SK-N-SH treated with all-trans-retinoic acid at 6 μM for 48 hours (cell line): ENCODE measurements around the gene RNU7-1.

Experiments used
- ATAC-seq: fragments of 200-7000 bp; cut with Tn5 transposase; 3 replicates; pipeline ENCODE4 v1.9.1; 2020; ENCODE audit warnings: mild to moderate bottlenecking, moderate library complexity
- BACH2 ChIP-seq: fragments of 250-450 bp; sonication (Bioruptor Pico); IDR thresholded peaks from 2 replicates; pipeline ENCODE4 v1.9.0; 2021; ENCODE audit warnings: mild to moderate bottlenecking, borderline replicate concordance
- CSDC2 ChIP-seq: fragments of 250-450 bp; sonication (Bioruptor Pico); IDR thresholded peaks from 2 replicates; pipeline ENCODE4 v1.5.0; 2020; ENCODE audit warnings: mild to moderate bottlenecking, moderate library complexity
- ESRRG ChIP-seq: fragments of 250-450 bp; sonication (Bioruptor Pico); IDR thresholded peaks from 2 replicates; pipeline ENCODE4 v1.6.1; 2021; ENCODE audit warnings: mild to moderate bottlenecking
- GLIS3 ChIP-seq: fragments of 250-450 bp; sonication (Bioruptor Pico); IDR thresholded peaks from 2 replicates; pipeline ENCODE4 v1.5.0; 2020; ENCODE audit warnings: mild to moderate bottlenecking, moderate library complexity
- ISL1 ChIP-seq: fragments of 250-450 bp; sonication (Bioruptor Pico); IDR thresholded peaks from 2 replicates; pipeline ENCODE4 v2.1.2; 2022; ENCODE audit warnings: mild to moderate bottlenecking, moderate library complexity
- OSR1 ChIP-seq: fragments of 250-450 bp; sonication (Bioruptor Pico); IDR thresholded peaks from 2 replicates; pipeline ENCODE4 v1.8.0; 2022; ENCODE audit warnings: moderate library complexity, mild to moderate bottlenecking, inconsistent platforms
- PPARA ChIP-seq: fragments of 250-450 bp; sonication (Bioruptor Pico); IDR thresholded peaks from 2 replicates; pipeline ENCODE4 v1.5.0; 2020; ENCODE audit warnings: mild to moderate bottlenecking, borderline replicate concordance
- RARB ChIP-seq: fragments of 250-450 bp; sonication (Bioruptor Pico); IDR thresholded peaks from 2 replicates; pipeline ENCODE4 v1.8.0; 2021; ENCODE audit warnings: mild to moderate bottlenecking, moderate library complexity
- SNAI2 ChIP-seq: fragments of 250-450 bp; sonication (Bioruptor Pico); IDR thresholded peaks from 2 replicates; pipeline ENCODE4 v1.5.0; 2020; ENCODE audit warnings: mild to moderate bottlenecking, moderate library complexity
- TCF4 ChIP-seq: fragments of 250-450 bp; sonication (Bioruptor Pico); IDR thresholded peaks from 2 replicates; pipeline ENCODE4 v1.8.0; 2021; ENCODE audit warnings: mild to moderate bottlenecking, moderate library complexity, borderline replicate concordance
- TOX ChIP-seq: fragments of 250-450 bp; sonication (Bioruptor Pico); IDR thresholded peaks from 2 replicates; pipeline ENCODE4 v1.8.0; 2021; ENCODE audit warnings: mild to moderate bottlenecking, moderate library complexity, borderline replicate concordance
- ZC3H10 ChIP-seq: fragments of 250-450 bp; sonication (Bioruptor Pico); IDR thresholded peaks from 2 replicates; pipeline ENCODE4 v1.5.1; 2021; ENCODE audit warnings: mild to moderate bottlenecking, moderate library complexity
- ZFP3 ChIP-seq: fragments of 250-450 bp; sonication (Bioruptor Pico); IDR thresholded peaks from 2 replicates; pipeline ENCODE4 v1.5.0; 2020; ENCODE audit warnings: mild to moderate bottlenecking, moderate library complexity
- ZFP30 ChIP-seq: fragments of 450-650 bp; formaldehyde crosslinking; IDR thresholded peaks from 2 replicates; pipeline ENCODE4 v1.5.0; 2022; ENCODE audit warnings: mild to moderate bottlenecking, moderate library complexity
- ZNF565 ChIP-seq: fragments of 450-650 bp; formaldehyde crosslinking; conservative IDR thresholded peaks from 2 replicates; pipeline ENCODE4 v1.5.0; 2020; ENCODE audit warnings: low read depth, mild to moderate bottlenecking, moderate library complexity
- ZNF70 ChIP-seq: fragments of 450-650 bp; formaldehyde crosslinking; IDR thresholded peaks from 2 replicates; pipeline ENCODE4 v1.5.0; 2020; ENCODE audit warnings: mild to moderate bottlenecking, moderate library complexity
- ZNF8 ChIP-seq: fragments of 450-650 bp; formaldehyde crosslinking; IDR thresholded peaks from 2 replicates; pipeline ENCODE4 v1.5.0; 2020; ENCODE audit warnings: mild to moderate bottlenecking, moderate library complexity
- TF ChIP-seq, protein P1 (sequence below): fragments of 250-450 bp; sonication (Bioruptor Pico); IDR thresholded peaks from 2 replicates; pipeline ENCODE4 v1.8.0; 2021; ENCODE audit warnings: low read depth, mild to moderate bottlenecking, moderate library complexity, borderline replicate concordance
- TF ChIP-seq, protein P2 (sequence below): fragments of 250-450 bp; sonication (Bioruptor Pico); IDR thresholded peaks from 2 replicates; pipeline ENCODE4 v1.5.1; 2021; ENCODE audit warnings: mild to moderate bottlenecking, moderate library complexity
- TF ChIP-seq, protein P3 (sequence below): fragments of 250-450 bp; sonication (Bioruptor Pico); IDR thresholded peaks from 2 replicates; pipeline ENCODE4 v1.5.1; 2020; ENCODE audit warnings: low read depth, mild to moderate bottlenecking, moderate library complexity
- TF ChIP-seq, protein P4 (sequence below): fragments of 250-450 bp; sonication (Bioruptor Pico); IDR thresholded peaks from 2 replicates; pipeline ENCODE4 v1.8.0; 2020; ENCODE audit warnings: mild to moderate bottlenecking, moderate library complexity, borderline replicate concordance
- TF ChIP-seq, protein P5 (sequence below): fragments of 250-450 bp; sonication (Bioruptor Pico); IDR thresholded peaks from 2 replicates; pipeline ENCODE4 v1.5.0; 2020; ENCODE audit warnings: mild to moderate bottlenecking, moderate library complexity

The RNU7-1 gene

DNA sequence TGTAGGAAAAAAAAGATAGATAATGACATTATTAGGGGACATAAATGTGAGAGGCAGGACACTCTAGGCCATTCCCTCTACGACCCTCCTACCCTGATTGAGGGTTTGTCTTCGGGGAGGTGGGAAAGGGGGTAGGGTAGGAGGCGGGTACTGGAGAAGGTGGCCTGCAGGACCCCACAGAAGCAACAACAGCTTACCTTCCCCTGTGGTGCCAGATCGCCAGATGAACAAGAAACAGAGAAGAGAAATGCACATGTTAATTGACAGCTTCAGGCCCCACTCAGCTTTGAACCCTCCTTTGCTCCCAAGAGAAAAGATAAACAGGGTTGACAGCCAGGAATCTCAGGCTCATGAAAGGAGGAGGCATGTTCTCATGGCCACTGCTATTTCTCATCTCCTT lies 22.1 kb downstream of the RNU7-1 start:
- ATAC-seq: no peak
- TF ChIP-seq ISL1 (no peak), SNAI2 (no peak), GLIS3 (CRISPR knock-in tag) (no peak), OSR1 (CRISPR knock-in tag) (no peak)
- TF ChIP-seq, protein P1, sequence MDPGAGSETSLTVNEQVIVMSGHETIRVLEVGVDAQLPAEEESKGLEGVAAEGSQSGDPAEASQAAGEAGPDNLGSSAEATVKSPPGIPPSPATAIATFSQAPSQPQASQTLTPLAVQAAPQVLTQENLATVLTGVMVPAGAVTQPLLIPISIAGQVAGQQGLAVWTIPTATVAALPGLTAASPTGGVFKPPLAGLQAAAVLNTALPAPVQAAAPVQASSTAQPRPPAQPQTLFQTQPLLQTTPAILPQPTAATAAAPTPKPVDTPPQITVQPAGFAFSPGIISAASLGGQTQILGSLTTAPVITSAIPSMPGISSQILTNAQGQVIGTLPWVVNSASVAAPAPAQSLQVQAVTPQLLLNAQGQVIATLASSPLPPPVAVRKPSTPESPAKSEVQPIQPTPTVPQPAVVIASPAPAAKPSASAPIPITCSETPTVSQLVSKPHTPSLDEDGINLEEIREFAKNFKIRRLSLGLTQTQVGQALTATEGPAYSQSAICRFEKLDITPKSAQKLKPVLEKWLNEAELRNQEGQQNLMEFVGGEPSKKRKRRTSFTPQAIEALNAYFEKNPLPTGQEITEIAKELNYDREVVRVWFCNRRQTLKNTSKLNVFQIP: no peak

DNA sequence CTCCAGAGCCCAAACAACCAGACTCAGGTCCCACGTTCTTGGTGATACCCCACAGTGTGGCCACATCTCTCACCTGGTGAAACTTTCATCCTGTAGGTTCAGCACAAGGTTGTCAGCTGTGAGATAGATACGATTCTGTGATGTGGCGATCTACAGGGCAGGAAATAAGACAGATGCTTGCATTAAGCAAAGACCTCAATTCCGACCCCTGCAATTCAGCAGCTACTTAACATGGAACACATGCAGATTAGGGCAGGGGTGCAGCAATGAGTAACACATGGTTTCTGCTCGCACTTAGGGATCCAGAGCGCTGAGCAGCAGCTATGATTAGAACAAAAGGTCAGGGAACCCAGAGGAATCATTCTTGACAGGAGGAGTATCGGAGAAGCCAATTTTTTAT lies 22.7 kb downstream of the RNU7-1 start:
- no peak for ATAC-seq
- TF ChIP-seq TCF4 (CRISPR knock-in tag) (no peak), PPARA (CRISPR knock-in tag) (no peak), GLIS3 (CRISPR knock-in tag) (no peak), ZNF8 (CRISPR knock-in tag) (no peak), ZC3H10 (CRISPR knock-in tag) (no peak), RARB (CRISPR knock-in tag) (no peak), TOX (CRISPR knock-in tag) (no peak), ZNF565 (no peak), ZFP30 (CRISPR knock-in tag) (no peak)
- TF ChIP-seq, protein P2, sequence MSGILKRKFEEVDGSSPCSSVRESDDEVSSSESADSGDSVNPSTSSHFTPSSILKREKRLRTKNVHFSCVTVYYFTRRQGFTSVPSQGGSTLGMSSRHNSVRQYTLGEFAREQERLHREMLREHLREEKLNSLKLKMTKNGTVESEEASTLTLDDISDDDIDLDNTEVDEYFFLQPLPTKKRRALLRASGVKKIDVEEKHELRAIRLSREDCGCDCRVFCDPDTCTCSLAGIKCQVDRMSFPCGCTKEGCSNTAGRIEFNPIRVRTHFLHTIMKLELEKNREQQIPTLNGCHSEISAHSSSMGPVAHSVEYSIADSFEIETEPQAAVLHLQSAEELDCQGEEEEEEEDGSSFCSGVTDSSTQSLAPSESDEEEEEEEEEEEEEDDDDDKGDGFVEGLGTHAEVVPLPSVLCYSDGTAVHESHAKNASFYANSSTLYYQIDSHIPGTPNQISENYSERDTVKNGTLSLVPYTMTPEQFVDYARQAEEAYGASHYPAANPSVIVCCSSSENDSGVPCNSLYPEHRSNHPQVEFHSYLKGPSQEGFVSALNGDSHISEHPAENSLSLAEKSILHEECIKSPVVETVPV (CRISPR knock-in tag): no peak
- TF ChIP-seq, protein P3, sequence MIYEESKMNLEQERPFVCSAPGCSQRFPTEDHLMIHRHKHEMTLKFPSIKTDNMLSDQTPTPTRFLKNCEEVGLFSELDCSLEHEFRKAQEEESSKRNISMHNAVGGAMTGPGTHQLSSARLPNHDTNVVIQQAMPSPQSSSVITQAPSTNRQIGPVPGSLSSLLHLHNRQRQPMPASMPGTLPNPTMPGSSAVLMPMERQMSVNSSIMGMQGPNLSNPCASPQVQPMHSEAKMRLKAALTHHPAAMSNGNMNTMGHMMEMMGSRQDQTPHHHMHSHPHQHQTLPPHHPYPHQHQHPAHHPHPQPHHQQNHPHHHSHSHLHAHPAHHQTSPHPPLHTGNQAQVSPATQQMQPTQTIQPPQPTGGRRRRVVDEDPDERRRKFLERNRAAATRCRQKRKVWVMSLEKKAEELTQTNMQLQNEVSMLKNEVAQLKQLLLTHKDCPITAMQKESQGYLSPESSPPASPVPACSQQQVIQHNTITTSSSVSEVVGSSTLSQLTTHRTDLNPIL (CRISPR knock-in tag): no peak

DNA sequence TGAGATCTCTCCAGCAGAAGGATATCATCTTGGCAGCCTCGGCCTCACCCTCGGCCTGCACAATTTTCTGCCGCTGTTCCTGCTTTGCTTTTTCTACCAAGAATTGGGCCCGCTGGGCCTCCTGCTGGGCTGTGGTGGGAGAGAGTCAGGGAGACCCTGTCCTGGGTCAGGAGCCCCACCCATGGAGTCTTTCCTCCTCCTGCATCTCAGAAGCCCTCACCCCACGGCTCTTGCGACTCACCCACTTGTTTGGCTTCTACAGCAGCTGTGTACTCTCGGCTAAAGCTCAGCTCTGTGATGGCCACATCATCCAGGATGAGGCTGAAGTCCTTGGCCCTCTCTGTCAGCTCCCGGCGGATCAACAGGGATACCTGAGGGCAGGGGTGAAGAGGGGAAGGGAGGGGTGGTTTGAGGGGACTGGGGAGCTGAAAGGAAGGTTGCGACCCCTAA lies 24.1 kb downstream of the RNU7-1 start:
- ATAC-seq: no peak
- TF ChIP-seq, protein P4, sequence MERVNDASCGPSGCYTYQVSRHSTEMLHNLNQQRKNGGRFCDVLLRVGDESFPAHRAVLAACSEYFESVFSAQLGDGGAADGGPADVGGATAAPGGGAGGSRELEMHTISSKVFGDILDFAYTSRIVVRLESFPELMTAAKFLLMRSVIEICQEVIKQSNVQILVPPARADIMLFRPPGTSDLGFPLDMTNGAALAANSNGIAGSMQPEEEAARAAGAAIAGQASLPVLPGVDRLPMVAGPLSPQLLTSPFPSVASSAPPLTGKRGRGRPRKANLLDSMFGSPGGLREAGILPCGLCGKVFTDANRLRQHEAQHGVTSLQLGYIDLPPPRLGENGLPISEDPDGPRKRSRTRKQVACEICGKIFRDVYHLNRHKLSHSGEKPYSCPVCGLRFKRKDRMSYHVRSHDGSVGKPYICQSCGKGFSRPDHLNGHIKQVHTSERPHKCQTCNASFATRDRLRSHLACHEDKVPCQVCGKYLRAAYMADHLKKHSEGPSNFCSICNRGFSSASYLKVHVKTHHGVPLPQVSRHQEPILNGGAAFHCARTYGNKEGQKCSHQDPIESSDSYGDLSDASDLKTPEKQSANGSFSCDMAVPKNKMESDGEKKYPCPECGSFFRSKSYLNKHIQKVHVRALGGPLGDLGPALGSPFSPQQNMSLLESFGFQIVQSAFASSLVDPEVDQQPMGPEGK (CRISPR knock-in tag): no peak
- TF ChIP-seq ZFP30 (CRISPR knock-in tag) (no peak), TCF4 (CRISPR knock-in tag) (no peak), OSR1 (CRISPR knock-in tag) (no peak), ZNF8 (CRISPR knock-in tag) (no peak), TOX (CRISPR knock-in tag) (no peak), SNAI2 (no peak), GLIS3 (CRISPR knock-in tag) (no peak), ESRRG (CRISPR knock-in tag) (no peak), ZNF70 (CRISPR knock-in tag) (no peak), CSDC2 (no peak), RARB (CRISPR knock-in tag) (no peak), ZNF565 (no peak), ZC3H10 (CRISPR knock-in tag) (no peak), BACH2 (CRISPR knock-in tag) (no peak), ZFP3 (no peak)
- TF ChIP-seq, protein P3 (CRISPR knock-in tag): no peak
- TF ChIP-seq, protein P5, sequence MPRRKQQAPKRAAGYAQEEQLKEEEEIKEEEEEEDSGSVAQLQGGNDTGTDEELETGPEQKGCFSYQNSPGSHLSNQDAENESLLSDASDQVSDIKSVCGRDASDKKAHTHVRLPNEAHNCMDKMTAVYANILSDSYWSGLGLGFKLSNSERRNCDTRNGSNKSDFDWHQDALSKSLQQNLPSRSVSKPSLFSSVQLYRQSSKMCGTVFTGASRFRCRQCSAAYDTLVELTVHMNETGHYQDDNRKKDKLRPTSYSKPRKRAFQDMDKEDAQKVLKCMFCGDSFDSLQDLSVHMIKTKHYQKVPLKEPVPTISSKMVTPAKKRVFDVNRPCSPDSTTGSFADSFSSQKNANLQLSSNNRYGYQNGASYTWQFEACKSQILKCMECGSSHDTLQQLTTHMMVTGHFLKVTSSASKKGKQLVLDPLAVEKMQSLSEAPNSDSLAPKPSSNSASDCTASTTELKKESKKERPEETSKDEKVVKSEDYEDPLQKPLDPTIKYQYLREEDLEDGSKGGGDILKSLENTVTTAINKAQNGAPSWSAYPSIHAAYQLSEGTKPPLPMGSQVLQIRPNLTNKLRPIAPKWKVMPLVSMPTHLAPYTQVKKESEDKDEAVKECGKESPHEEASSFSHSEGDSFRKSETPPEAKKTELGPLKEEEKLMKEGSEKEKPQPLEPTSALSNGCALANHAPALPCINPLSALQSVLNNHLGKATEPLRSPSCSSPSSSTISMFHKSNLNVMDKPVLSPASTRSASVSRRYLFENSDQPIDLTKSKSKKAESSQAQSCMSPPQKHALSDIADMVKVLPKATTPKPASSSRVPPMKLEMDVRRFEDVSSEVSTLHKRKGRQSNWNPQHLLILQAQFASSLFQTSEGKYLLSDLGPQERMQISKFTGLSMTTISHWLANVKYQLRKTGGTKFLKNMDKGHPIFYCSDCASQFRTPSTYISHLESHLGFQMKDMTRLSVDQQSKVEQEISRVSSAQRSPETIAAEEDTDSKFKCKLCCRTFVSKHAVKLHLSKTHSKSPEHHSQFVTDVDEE (CRISPR knock-in tag): no peak
- TF ChIP-seq, protein P2 (CRISPR knock-in tag): no peak
- TF ChIP-seq, protein P1: no peak
